B cell (primary cell): ENCODE measurements around the gene TNRC6C. TPM values are rescaled to one million over a fixed set of nuclear protein-coding genes. Genes with fewer than 3 reads are reported as not detected.

Source experiments
- ATAC-seq: fragments of 200-7000 bp; cut with Tn5 transposase; one replicate; pipeline ENCODE4 v1.10.0; 2021; ENCODE audit warnings: low read depth, mild to moderate bottlenecking, moderate number of reproducible peaks, moderate library complexity
- CTCF ChIA-PET: fragments of 350-600 bp; sonication (Branson Sonifier 250); formaldehyde crosslinking; loops from one replicate; lab custom pipeline; 2021; ENCODE audit warnings: antibody characterized with exemption, inconsistent platforms; lab: Charles Lee
- POLR2A ChIA-PET: fragments of 350-600 bp; sonication (Branson Sonifier 250); formaldehyde crosslinking; loops from one replicate; lab custom pipeline; 2021; ENCODE audit warnings: antibody characterized with exemption; lab: Charles Lee
- DNase-seq: peaks from one replicate; pipeline ENCODE4 v3.0.0; 2013
- H2AFZ ChIP-seq: 2 replicates; pipeline ENCODE4 v1.6.1; 2012; ENCODE audit warnings: mild to moderate bottlenecking, low read depth, low read length; ENCODE audit not compliant: insufficient read depth, poor library complexity, severe bottlenecking
- H3K27ac ChIP-seq, 2 donors: 1 replicate in 1 of 2; 2 replicates in 1 of 2; pipeline ENCODE4 v1.5.1; 2012 to 2013; ENCODE audit warnings: low read length in 2 of 2, mild to moderate bottlenecking in 2 of 2, moderate library complexity in 1 of 2
- H3K27me3 ChIP-seq, 4 experiments: fragments of 200-600 bp in 1 of 4; sonication (generic) in 1 of 4; replicated peaks in 1 of 4; 1 replicate in 2 of 4; 2 replicates in 2 of 4; pipeline versions ENCODE4 v1.6.1 to v1.7.0; 2013 to 2016; ENCODE audit warnings: low read length in 3 of 4, mild to moderate bottlenecking in 2 of 4, mixed read lengths in 1 of 4, moderate library complexity in 1 of 4; ENCODE audit not compliant: insufficient read depth in 4 of 4, control insufficient read depth in 3 of 4; ENCODE audit errors: control extremely low read depth in 1 of 4
- H3K36me3 ChIP-seq, 2 experiments: replicated peaks in 1 of 2; 1 replicate in 1 of 2; 2 replicates in 1 of 2; pipeline versions ENCODE4 v1.6.1 to v1.7.1; 2013; ENCODE audit warnings: low read length in 1 of 2; ENCODE audit not compliant: insufficient read depth in 2 of 2, control insufficient read depth in 1 of 2; ENCODE audit errors: control extremely low read depth in 1 of 2, extremely low read depth in 1 of 2
- H3K4me1 ChIP-seq, 2 donors: fragments of 200-600 bp in 1 of 2; sonication (generic) in 1 of 2; 1 replicate in 1 of 2; 2 replicates in 1 of 2; pipeline versions ENCODE4 v1.5.1 to v1.6.1; 2013 to 2017; ENCODE audit warnings: low read length in 2 of 2; ENCODE audit not compliant: control insufficient read depth in 2 of 2, insufficient read depth in 2 of 2
- H3K4me2 ChIP-seq: replicated peaks from 2 replicates; pipeline ENCODE3; 2012; ENCODE audit warnings: mild to moderate bottlenecking, low read depth, low read length; ENCODE audit not compliant: poor library complexity, severe bottlenecking
- H3K4me3 ChIP-seq, 5 experiments: fragments of 200-600 bp in 1 of 5; sonication (generic) in 1 of 5; 1 replicate in 3 of 5; 2 replicates in 2 of 5; pipeline versions ENCODE4 v1.5.1 to v1.7.0; 2011 to 2016; ENCODE audit warnings: low read length in 4 of 5, mild to moderate bottlenecking in 4 of 5, low read depth in 2 of 5, control low read depth in 1 of 5, moderate library complexity in 1 of 5; ENCODE audit not compliant: insufficient read depth in 1 of 5; ENCODE audit errors: control extremely low read depth in 1 of 5, extremely low read depth in 1 of 5
- H3K79me2 ChIP-seq: fragments of 200-600 bp; sonication (generic); one replicate; pipeline ENCODE4 v1.6.0; 2016; ENCODE audit warnings: low read length; ENCODE audit not compliant: control insufficient read depth, insufficient read depth
- H3K9ac ChIP-seq: fragments of 200-600 bp; sonication (generic); 2 replicates; pipeline ENCODE4 v1.6.1; 2017; ENCODE audit warnings: mild to moderate bottlenecking, low read length, moderate library complexity
- H3K9me3 ChIP-seq, 3 donors: one replicate each; pipeline versions ENCODE4 v1.6.1 to v1.7.1; 2013; ENCODE audit warnings: low read length in 2 of 3; ENCODE audit not compliant: control insufficient read depth in 2 of 3, insufficient read depth in 1 of 3; ENCODE audit errors: control extremely low read depth in 1 of 3
- H4K20me1 ChIP-seq: 2 replicates; pipeline ENCODE4 v1.6.0; 2012; ENCODE audit warnings: mild to moderate bottlenecking, low read length; ENCODE audit not compliant: insufficient read depth, control insufficient read depth, poor library complexity, severe bottlenecking
- H3K27ac Mint-ChIP-seq: one replicate; pipeline ENCODE4 v1.8.0; 2021; ENCODE audit warnings: mixed read lengths
- H3K27me3 Mint-ChIP-seq: one replicate; pipeline ENCODE4 v1.8.0; 2021; ENCODE audit warnings: mixed read lengths
- H3K4me1 Mint-ChIP-seq: one replicate; pipeline ENCODE4 v1.8.0; 2021; ENCODE audit warnings: mixed read lengths
- H3K4me3 Mint-ChIP-seq: one replicate; pipeline ENCODE4 v1.8.0; 2021; ENCODE audit warnings: mixed read lengths
- H3K9me3 Mint-ChIP-seq: one replicate; pipeline ENCODE4 v1.8.0; 2022; ENCODE audit warnings: mixed read lengths; ENCODE audit not compliant: insufficient read depth
- CTCF ChIP-seq: fragments of 200-600 bp; IDR thresholded peaks from one replicate; pipeline ENCODE4 v1.8.0; 2022; ENCODE audit warnings: antibody characterized with exemption, mild to moderate bottlenecking
- EZH2 ChIP-seq: IDR thresholded peaks from 2 replicates; pipeline ENCODE4 v1.6.1; 2012; ENCODE audit warnings: borderline replicate concordance, low read depth, mild to moderate bottlenecking, moderate library complexity, low read length; ENCODE audit not compliant: insufficient read depth, poor library complexity, severe bottlenecking
- WGBS: methylation state at CpG from one replicate; pipeline ENCODE4 v1.1.5; 2013; ENCODE audit warnings: missing lambda C conversion rate; ENCODE audit not compliant: insufficient coverage; 5-methylcytosine and 5-hydroxymethylcytosine counted together
- intact Hi-C: fragments of 100-400 bp; cut with micrococcal nuclease; formaldehyde crosslinking; loops from one replicate; pipeline ENCODE4 v1.10.0; 2022
- polyA plus RNA-seq: library from polyadenylated mRNA; depleted of rRNA; stranded (reverse); fragments of >200 nt; gene quantifications from 2 replicates; pipeline ENCODE4 v1.2.3, GENCODE V29; 2012
- total RNA-seq, 2 donors: library from RNA; stranded (reverse); fragments of 120-200 nt in 1 of 2; gene quantifications; 1 replicate in 1 of 2; 2 replicates in 1 of 2; pipeline versions ENCODE4 v1.2.3 to v1.2.4, GENCODE V29; 2013 to 2022

The TNRC6C gene
- total and polyA plus RNA-seq, 2 donors (not counting 1 experiment from before 2014, with no cell fraction given): 3.9 to 63.8 TPM

GRCh38 chr17:78088529-78088928 lies 130.0 kb downstream of the TNRC6C start:
- no CpG with 5 or more reads among the region's 1 CpG for WGBS
- DNase-seq (no peak), ATAC-seq (no peak)
- peaks cover 3 to 60% of the 10 kb centered on the region in 2 experiments for H3K36me3 ChIP-seq
- H3K27me3 ChIP-seq: no peaks in the 10 kb centered on the region
- no peaks in the 10 kb centered on the region for H3K9me3 ChIP-seq
- no peak overlapping the region for H3K9ac ChIP-seq
- Mint-ChIP-seq H3K9me3 (no peaks in the 10 kb centered on the region), H3K4me3 (no peak overlapping the region), H3K27ac (no peak overlapping the region), H3K27me3 (no peaks in the 10 kb centered on the region), H3K4me1 (no peaks in the 10 kb centered on the region)
- H3K4me1 ChIP-seq: no peaks in the 10 kb centered on the region
- no peak for TF ChIP-seq CTCF
- TF ChIP-seq EZH2: no peak
- no peaks in the 10 kb centered on the region for H3K79me2 ChIP-seq
- CTCF ChIA-PET: interaction anchor here (1.1 to 1.3 kb wide), 2 partner anchors 88 to 334 kb away, joined by 4 read pairs; no protein-coding TSS in a partner anchor
- no peak overlapping the region for H3K4me2 ChIP-seq
- no peak overlapping the region for H3K4me3 ChIP-seq
- H4K20me1 ChIP-seq: no peaks in the 10 kb centered on the region
- intact Hi-C loops: no loop called here
- POLR2A ChIA-PET: interaction anchor here (0.7 kb wide), 1 partner anchor 167 kb away, joined by 3 read pairs; no protein-coding TSS in a partner anchor
- H2AFZ ChIP-seq: no peak overlapping the region
- H3K27ac ChIP-seq: no peak overlapping the region

- DNase-seq (no peak), ATAC-seq (no peak)
- no peaks in the 10 kb centered on the region for H4K20me1 ChIP-seq
- H3K27ac ChIP-seq: no peak overlapping the region
- H3K9ac ChIP-seq: no peak overlapping the region
- no peaks in the 10 kb centered on the region for H3K4me1 Mint-ChIP-seq
- ChIA-PET CTCF (no interaction called here), POLR2A (no interaction called here)
- no peaks in the 10 kb centered on the region for H3K27me3 Mint-ChIP-seq
- H3K4me1 ChIP-seq: no peaks in the 10 kb centered on the region
- no peak overlapping the region for H3K4me3 Mint-ChIP-seq
- TF ChIP-seq CTCF (no peak), EZH2 (no peak)
- H3K4me2 ChIP-seq: no peak overlapping the region
- H3K9me3 Mint-ChIP-seq: no peaks in the 10 kb centered on the region
- H3K27ac Mint-ChIP-seq: no peak overlapping the region
- H3K9me3 ChIP-seq: no peaks in the 10 kb centered on the region
- H3K36me3 ChIP-seq: peaks cover 3 to 68% of the 10 kb centered on the region in 2 experiments
- no peaks in the 10 kb centered on the region for H3K79me2 ChIP-seq
- no peaks in the 10 kb centered on the region for H3K27me3 ChIP-seq
- intact Hi-C loops: no loop called here
- H2AFZ ChIP-seq: no peak overlapping the region
- 93% methylated on average over 5 of the region's 7 CpGs for WGBS
- no peak overlapping the region for H3K4me3 ChIP-seq
Observed at GRCh38 chr17:78089576-78090281, 131.2 kb downstream of the TNRC6C start.
